CD14-positive monocyte (primary cell): ENCODE measurements around the gene LRRC7. TPM values are rescaled to one million over a fixed set of nuclear protein-coding genes. Genes with fewer than 3 reads are reported as not detected.

Experiments
- DNase-seq, 3 donors: peaks; one replicate each; pipeline ENCODE4 v3.0.0-alpha.2; 2011 to 2022
- H2AFZ ChIP-seq: 2 replicates; pipeline ENCODE4 v1.6.0; 2012; ENCODE audit warnings: mild to moderate bottlenecking, low read depth, low read length, inconsistent platforms; ENCODE audit not compliant: insufficient read depth, poor library complexity, severe bottlenecking
- H3K27ac ChIP-seq, 2 donors: 1 replicate in 1 of 2; 2 replicates in 1 of 2; pipeline ENCODE4 v1.5.1; 2012 to 2013; ENCODE audit warnings: low read length in 2 of 2, control low read depth in 1 of 2, inconsistent platforms in 1 of 2, low read depth in 1 of 2, mild to moderate bottlenecking in 1 of 2
- H3K27me3 ChIP-seq, 2 donors: one replicate each; pipeline versions ENCODE4 v1.6.0 to v1.6.1; 2011 to 2013; ENCODE audit warnings: low read length in 2 of 2; ENCODE audit not compliant: control insufficient read depth in 2 of 2, insufficient read depth in 2 of 2
- H3K36me3 ChIP-seq, 2 donors: replicated peaks in 1 of 2; 1 replicate in 1 of 2; 2 replicates in 1 of 2; pipeline versions ENCODE4 v1.5.1 to v1.6.1; 2012 to 2013; ENCODE audit warnings: low read length in 2 of 2, control low read depth in 1 of 2, inconsistent platforms in 1 of 2, mild to moderate bottlenecking in 1 of 2; ENCODE audit not compliant: insufficient read depth in 2 of 2, control insufficient read depth in 1 of 2
- H3K4me1 ChIP-seq, 2 donors: 1 replicate in 1 of 2; 2 replicates in 1 of 2; pipeline versions ENCODE4 v1.5.1 to v1.6.1; 2012 to 2013; ENCODE audit warnings: low read length in 2 of 2, control low read depth in 1 of 2, inconsistent platforms in 1 of 2, mild to moderate bottlenecking in 1 of 2, moderate library complexity in 1 of 2; ENCODE audit not compliant: insufficient read depth in 2 of 2, control insufficient read depth in 1 of 2
- H3K4me2 ChIP-seq: replicated peaks from 2 replicates; pipeline ENCODE3; 2012; ENCODE audit warnings: low read length, moderate library complexity, mild to moderate bottlenecking; ENCODE audit not compliant: poor library complexity, severe bottlenecking; ENCODE audit errors: extremely low read depth
- H3K4me3 ChIP-seq, 3 experiments: fragments of 200-600 bp in 1 of 3; sonication (generic) in 1 of 3; replicated peaks in 1 of 3; 1 replicate in 2 of 3; 2 replicates in 1 of 3; pipeline ENCODE4 v1.5.1; 2011 to 2013; ENCODE audit warnings: low read length in 3 of 3, mild to moderate bottlenecking in 3 of 3, control low read depth in 2 of 3, low read depth in 2 of 3, inconsistent platforms in 1 of 3, moderate library complexity in 1 of 3
- H3K79me2 ChIP-seq: 2 replicates; pipeline ENCODE4 v1.6.0; 2012; ENCODE audit warnings: mild to moderate bottlenecking, control low read depth, inconsistent platforms, low read length, moderate library complexity; ENCODE audit not compliant: insufficient read depth
- H3K9ac ChIP-seq: 2 replicates; pipeline ENCODE4 v1.6.0; 2017; ENCODE audit warnings: low read length, mild to moderate bottlenecking; ENCODE audit not compliant: insufficient read depth, poor library complexity, severe bottlenecking
- H3K9me3 ChIP-seq, 2 donors: replicated peaks in 1 of 2; 1 replicate in 1 of 2; 2 replicates in 1 of 2; pipeline versions ENCODE4 v1.5.1 to v1.6.1; 2012 to 2013; ENCODE audit warnings: low read length in 2 of 2, control low read depth in 1 of 2; ENCODE audit not compliant: control insufficient read depth in 1 of 2, insufficient read depth in 1 of 2
- H4K20me1 ChIP-seq: 2 replicates; pipeline ENCODE4 v1.6.0; 2012; ENCODE audit warnings: mild to moderate bottlenecking, low read length, control low read depth, moderate library complexity; ENCODE audit not compliant: insufficient read depth
- H3K27ac Mint-ChIP-seq, 7 donors: one replicate each; pipeline ENCODE4 v1.8.0; 2020; ENCODE audit warnings: mild to moderate bottlenecking in 7 of 7, mixed read lengths in 7 of 7, moderate library complexity in 6 of 7, inconsistent platforms in 2 of 7
- H3K27me3 Mint-ChIP-seq, 3 donors: one replicate each; pipeline ENCODE4 v1.8.0; 2021 to 2022; ENCODE audit warnings: low read depth in 3 of 3, mild to moderate bottlenecking in 3 of 3, mixed read lengths in 3 of 3, moderate library complexity in 3 of 3, inconsistent platforms in 1 of 3
- H3K36me3 Mint-ChIP-seq, 2 donors: one replicate each; pipeline ENCODE4 v1.8.0; 2020; ENCODE audit warnings: mixed read lengths in 2 of 2, inconsistent platforms in 1 of 2, mild to moderate bottlenecking in 1 of 2
- H3K4me1 Mint-ChIP-seq: one replicate; pipeline ENCODE4 v1.8.0; 2020; ENCODE audit warnings: mild to moderate bottlenecking, mixed read lengths
- H3K4me3 Mint-ChIP-seq, 2 donors: one replicate each; pipeline ENCODE4 v1.8.0; 2020; ENCODE audit warnings: mild to moderate bottlenecking in 2 of 2, mixed read lengths in 2 of 2, moderate library complexity in 1 of 2
- H3K9me3 Mint-ChIP-seq, 7 donors: one replicate each; pipeline ENCODE4 v1.8.0; 2020 to 2022; ENCODE audit warnings: mixed read lengths in 7 of 7, mild to moderate bottlenecking in 6 of 7, moderate library complexity in 6 of 7, inconsistent platforms in 2 of 7
- WGBS: methylation state at CpG from one replicate; pipeline ENCODE4 v1.1.5; 2013; ENCODE audit warnings: missing lambda C conversion rate; ENCODE audit not compliant: insufficient coverage; 5-methylcytosine and 5-hydroxymethylcytosine counted together
- intact Hi-C, 2 donors: fragments of 100-400 bp; cut with micrococcal nuclease; formaldehyde crosslinking; loops; one replicate each; pipeline versions ENCODE4 v1.15.0 to v1.15.1; 2023
- polyA plus RNA-seq, 3 donors: library from polyadenylated mRNA; depleted of rRNA in 1 of 3; unstranded in 2 of 3; stranded (reverse) in 1 of 3; fragments of 300-500 nt in 2 of 3; fragments of >200 nt in 1 of 3; fragmentation: Illumina TruSeq in 2 of 3; gene quantifications; 1 replicate in 2 of 3; 2 replicates in 1 of 3; pipeline ENCODE4 v1.2.3, GENCODE V29; 2012 to 2021
- TF ChIP-seq, protein P1 (sequence below): fragments of 200-600 bp; IDR thresholded peaks from one replicate; pipeline ENCODE4 v1.8.0; 2022; ENCODE audit warnings: antibody characterized with exemption, mild to moderate bottlenecking

The LRRC7 gene
- polyA plus RNA-seq, 3 donors: not detected

GRCh38 chr1:69693921-69694675 is 126.4 kb downstream of the LRRC7 start:
- H2AFZ ChIP-seq: no peak overlapping the region
- intact Hi-C loops: no loop called here
- no peak overlapping the region for H3K27ac ChIP-seq
- H3K9ac ChIP-seq: no peak overlapping the region
- H3K79me2 ChIP-seq: no peaks in the 10 kb centered on the region
- H3K4me3 ChIP-seq: no peak overlapping the region
- DNase-seq: no peak
- H3K27ac Mint-ChIP-seq: no peak overlapping the region
- H3K36me3 Mint-ChIP-seq: no peaks in the 10 kb centered on the region
- peaks cover 0 to 2% (median 0%) of the 10 kb centered on the region in 3 donors for H3K27me3 Mint-ChIP-seq
- TF ChIP-seq, protein P1, sequence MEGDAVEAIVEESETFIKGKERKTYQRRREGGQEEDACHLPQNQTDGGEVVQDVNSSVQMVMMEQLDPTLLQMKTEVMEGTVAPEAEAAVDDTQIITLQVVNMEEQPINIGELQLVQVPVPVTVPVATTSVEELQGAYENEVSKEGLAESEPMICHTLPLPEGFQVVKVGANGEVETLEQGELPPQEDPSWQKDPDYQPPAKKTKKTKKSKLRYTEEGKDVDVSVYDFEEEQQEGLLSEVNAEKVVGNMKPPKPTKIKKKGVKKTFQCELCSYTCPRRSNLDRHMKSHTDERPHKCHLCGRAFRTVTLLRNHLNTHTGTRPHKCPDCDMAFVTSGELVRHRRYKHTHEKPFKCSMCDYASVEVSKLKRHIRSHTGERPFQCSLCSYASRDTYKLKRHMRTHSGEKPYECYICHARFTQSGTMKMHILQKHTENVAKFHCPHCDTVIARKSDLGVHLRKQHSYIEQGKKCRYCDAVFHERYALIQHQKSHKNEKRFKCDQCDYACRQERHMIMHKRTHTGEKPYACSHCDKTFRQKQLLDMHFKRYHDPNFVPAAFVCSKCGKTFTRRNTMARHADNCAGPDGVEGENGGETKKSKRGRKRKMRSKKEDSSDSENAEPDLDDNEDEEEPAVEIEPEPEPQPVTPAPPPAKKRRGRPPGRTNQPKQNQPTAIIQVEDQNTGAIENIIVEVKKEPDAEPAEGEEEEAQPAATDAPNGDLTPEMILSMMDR: no peak
- peaks cover 17% of the 10 kb centered on the region for H3K4me1 Mint-ChIP-seq
- peaks cover 0 to 5% of the 10 kb centered on the region in 2 donors for H3K9me3 ChIP-seq
- H3K4me3 Mint-ChIP-seq: no peak overlapping the region
- H3K4me2 ChIP-seq: no peak overlapping the region
- no peaks in the 10 kb centered on the region for H4K20me1 ChIP-seq
- no peaks in the 10 kb centered on the region for H3K36me3 ChIP-seq
- peaks cover 0 to 10% (median 0%) of the 10 kb centered on the region in 7 donors for H3K9me3 Mint-ChIP-seq
- peaks cover 18 to 21% of the 10 kb centered on the region in 2 donors for H3K4me1 ChIP-seq
- H3K27me3 ChIP-seq: no peaks in the 10 kb centered on the region

GRCh38 chr1:69697340-69697739 is 129.6 kb downstream of the LRRC7 start:
- peaks cover 0 to 10% (median 0%) of the 10 kb centered on the region in 7 donors for H3K9me3 Mint-ChIP-seq
- Histone ChIP-seq H3K27ac (no peak overlapping the region), H3K36me3 (no peaks in the 10 kb centered on the region), H3K9ac (no peak overlapping the region), H4K20me1 (no peaks in the 10 kb centered on the region), H2AFZ (no peak overlapping the region), H3K4me2 (no peak overlapping the region), H3K9me3 (peaks cover 0 to 5% of the 10 kb centered on the region in 2 donors), H3K79me2 (no peaks in the 10 kb centered on the region), H3K4me3 (no peak overlapping the region), H3K4me1 (no peaks in the 10 kb centered on the region), H3K27me3 (no peaks in the 10 kb centered on the region)
- no peaks in the 10 kb centered on the region for H3K36me3 Mint-ChIP-seq
- no peak overlapping the region for H3K4me3 Mint-ChIP-seq
- DNase-seq: no peak
- peaks cover 2% of the 10 kb centered on the region for H3K4me1 Mint-ChIP-seq
- WGBS: no CpG with 5 or more reads among the region's 2 CpGs
- TF ChIP-seq, protein P1: no peak
- intact Hi-C loops: no loop called here
- no peak overlapping the region for H3K27ac Mint-ChIP-seq
- peaks cover 0 to 2% (median 0%) of the 10 kb centered on the region in 3 donors for H3K27me3 Mint-ChIP-seq
